Ecto neural progenitor cell (in vitro differentiated cells): ENCODE measurements around the gene MT2A.
A peak's percentile ranks its signal among the peaks of the same experiment; 100 is the strongest.
"Not testable (repeated sequence)": the region's sequence is repeated elsewhere in the genome, so short reads cannot be mapped to it uniquely, and the experiment has no call there.

Source experiments
- DNase-seq: peaks from one replicate; pipeline ENCODE4 v3.0.0-alpha.2; 2018; ENCODE audit warnings: low spot score

Gene MT2A

GRCh38 chr16:56621665-56622445 lies 13.5 kb downstream of the MT2A start:
- not testable (repeated sequence) for DNase-seq

- DNase-seq: not testable (repeated sequence)
Observed at GRCh38 chr16:56623184-56623583, 14.8 kb downstream of the MT2A start.

DNA sequence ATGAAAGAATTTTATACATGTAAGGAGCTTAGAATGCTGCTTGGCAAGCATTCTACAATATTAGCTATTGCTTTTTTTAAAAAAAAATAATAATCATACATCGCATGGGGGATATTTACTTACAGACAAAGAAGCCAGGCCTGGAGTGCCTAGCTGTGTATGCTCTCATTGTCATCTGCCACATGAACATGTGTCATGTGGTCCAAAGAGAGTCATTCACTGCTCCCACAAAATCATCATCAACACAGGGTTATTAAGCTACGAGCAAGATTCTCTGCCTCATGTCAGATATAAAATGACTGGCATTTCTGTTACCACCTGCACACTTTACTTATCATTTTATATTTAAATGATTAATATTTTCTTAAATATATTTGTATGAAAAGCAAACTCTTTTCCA lies 15.3 kb downstream of the MT2A start:
- DNase-seq: no peak

DNA sequence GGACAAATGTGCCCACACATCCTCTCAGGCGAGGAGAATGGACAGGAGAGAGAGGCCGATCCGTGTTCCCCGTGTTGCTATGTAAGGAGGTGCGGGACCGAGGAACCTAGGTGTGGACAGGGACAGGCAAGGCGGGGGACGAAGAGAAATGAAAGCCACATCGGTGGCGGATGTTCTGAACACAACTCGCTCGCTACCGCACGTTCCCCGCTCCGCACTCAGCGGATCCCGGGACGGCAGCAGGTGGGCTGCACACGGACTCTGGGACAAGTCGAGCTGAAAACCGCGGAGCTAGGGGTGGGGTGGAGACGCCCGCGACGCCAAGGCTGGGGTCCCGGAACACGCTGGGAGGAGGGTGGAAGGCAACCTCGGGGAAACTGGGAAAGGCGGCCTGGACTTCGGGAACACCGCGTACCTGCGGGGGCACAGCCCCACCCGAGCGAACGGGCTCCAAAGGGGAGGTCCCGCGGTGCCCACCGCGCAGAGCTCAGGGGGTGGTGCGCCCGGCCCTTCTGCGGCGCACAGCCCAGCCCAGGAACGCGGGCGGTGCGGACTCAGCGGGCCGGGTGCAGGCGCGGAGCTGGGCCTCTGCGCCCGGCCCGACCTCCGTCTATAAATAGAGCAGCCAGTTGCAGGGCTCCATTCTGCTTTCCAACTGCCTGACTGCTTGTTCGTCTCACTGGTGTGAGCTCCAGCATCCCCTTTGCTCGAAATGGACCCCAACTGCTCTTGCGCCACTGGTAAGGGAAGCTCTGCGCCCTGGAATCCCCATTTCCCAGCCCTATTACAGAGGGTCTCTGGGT lies 17.0 kb downstream of the MT2A start, which contains the start of gene MT1E:
Gene MT1E (plus strand): TSS at position 642 of the 803 bp plus-strand sequence. CDS start 71 bp downstream, at position 713.
- DNase-seq: no peak

- no peak for DNase-seq
Observed at GRCh38 chr16:56625943-56626654, 17.7 kb downstream of the MT2A start.

DNA sequence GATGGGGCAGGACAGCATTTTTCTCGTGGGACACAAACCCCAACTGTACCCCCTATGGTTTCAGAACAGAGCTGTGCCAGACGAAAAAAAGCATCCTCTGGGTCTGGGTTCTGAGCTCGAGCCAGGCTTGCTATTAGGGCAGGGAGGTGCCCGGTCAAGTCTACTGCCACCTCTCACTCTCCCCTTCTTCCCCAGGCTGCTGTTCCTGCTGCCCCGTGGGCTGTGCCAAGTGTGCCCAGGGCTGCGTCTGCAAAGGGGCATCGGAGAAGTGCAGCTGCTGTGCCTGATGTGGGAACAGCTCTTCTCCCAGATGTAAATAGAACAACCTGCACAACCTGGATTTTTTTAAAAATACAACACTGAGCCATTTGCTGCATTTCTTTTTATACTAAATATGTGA lies 18.3 kb downstream of the MT2A start:
- DNase-seq: no peak

DNA sequence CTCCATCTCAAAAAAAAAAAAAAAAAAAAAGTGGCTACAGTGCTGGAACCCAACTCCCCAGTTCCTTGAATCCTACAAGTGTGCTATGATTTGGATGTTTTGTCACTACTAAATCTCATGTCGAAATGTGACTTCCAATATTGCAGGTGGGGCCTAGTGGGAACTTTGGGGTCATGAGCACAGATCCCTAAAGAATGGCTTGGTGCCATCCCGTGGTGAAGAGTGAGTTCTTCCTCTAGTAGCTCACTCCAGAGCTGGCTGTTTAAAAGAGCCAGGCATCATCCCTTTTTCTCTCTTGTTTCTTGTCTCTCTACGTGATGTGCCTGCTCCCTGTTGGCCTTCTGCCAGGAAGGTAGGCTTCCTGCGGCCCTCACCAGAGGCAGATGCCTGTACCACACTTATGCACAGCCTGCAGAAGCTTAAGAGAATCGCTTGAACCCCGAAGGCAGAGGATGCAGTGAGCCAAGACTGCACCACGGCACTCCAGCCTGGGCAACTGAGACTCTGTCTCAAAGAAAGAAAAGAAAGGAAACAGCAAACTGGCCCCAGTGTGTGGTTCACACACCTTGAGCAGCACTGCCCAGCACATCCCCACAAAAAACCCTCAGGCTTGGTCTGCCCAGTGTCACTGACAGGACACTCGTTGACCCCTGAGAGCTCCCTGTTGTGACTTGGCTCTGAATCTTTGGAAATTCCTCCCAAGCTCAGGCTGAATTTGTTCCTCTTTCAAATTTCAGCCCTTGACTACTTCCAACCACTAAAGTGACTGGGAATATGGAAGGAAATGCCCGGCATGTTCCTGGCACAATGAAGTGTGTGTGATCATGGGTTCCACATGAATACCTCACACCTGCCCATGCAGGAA lies 20.3 kb downstream of the MT2A start:
- DNase-seq: no peak

DNA sequence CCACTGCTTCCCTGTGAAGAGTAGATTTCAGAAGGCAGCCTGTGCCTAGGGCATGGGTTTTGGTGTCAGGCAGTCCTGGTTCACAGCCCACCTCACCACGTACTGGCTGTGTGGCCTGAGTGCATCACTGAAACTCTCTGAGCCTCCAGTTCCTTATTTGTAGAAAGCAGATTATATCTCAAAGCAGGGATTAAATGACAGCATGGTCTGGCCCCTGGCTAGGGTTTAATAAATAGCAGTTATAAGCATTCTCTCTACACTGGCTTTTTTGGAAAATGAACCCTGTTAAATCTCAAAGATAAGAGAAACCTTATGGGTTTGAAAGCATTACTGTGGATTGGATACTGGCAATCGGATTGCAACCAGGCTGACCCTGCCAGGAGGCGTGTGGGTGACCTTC lies 21.1 kb downstream of the MT2A start:
- DNase-seq: no peak

GRCh38 chr16:56630134-56630533 lies 21.8 kb downstream of the MT2A start:
- no peak for DNase-seq

DNA sequence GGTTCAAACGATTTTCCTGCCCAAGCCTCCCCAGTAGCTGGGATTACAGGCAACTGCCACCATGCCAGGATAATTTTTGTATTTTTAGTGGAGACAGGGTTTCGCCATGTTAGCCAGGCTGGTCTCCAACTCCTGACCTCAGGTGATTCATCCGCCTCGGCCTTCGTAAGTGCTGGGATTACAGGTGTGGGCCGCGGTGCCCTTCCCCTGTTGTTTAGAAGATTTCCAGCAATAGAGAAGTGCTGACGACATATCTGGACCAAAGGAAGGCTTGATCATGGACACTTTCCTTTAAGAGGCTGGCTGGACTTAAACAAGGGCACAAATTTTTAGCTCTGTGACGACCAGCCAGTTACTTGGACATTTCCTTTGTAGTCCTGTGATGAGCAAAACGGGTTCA lies 22.8 kb downstream of the MT2A start:
- no peak for DNase-seq

GRCh38 chr16:56631832-56632155 lies 23.4 kb downstream of the MT2A start:
- DNase-seq: no peak

DNA sequence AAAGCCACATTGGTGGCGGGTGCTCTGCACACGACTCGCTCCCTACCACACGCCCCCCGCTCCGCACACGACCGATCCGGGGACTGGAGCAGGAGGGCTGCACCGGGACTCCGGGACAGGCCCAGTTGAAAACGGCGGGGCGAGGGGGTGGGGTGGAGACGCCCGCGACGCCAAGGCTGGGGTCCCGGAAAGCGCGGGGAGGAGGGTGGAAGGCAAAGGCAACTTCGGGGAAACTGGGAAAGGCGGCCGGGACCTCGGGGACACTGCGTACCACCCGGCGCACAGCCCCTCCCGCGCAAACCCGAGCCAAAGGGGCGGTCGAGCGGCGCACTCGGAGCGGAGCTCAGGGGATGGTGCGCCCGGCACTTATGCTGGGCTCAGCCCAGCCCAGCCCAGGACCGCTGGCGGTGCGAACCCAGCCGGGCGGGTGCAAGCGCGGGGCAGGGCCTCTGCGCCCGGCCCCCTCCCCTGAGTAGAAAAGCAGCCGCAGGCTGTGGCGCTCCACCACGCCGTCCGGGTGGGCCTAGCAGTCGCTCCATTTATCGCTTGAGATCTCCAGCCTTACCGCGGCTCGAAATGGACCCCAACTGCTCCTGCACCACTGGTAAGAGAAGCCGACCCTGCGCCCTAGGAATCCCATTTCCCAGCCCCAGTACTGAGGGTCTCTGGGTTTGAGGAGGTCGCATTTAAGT lies 23.9 kb downstream of the MT2A start, which contains the start of gene MT1M:
Gene MT1M (plus strand): TSS at position 504 of the 692 bp plus-strand sequence. CDS start 73 bp downstream, at position 577.
- peak; percentile 55 for DNase-seq

DNA sequence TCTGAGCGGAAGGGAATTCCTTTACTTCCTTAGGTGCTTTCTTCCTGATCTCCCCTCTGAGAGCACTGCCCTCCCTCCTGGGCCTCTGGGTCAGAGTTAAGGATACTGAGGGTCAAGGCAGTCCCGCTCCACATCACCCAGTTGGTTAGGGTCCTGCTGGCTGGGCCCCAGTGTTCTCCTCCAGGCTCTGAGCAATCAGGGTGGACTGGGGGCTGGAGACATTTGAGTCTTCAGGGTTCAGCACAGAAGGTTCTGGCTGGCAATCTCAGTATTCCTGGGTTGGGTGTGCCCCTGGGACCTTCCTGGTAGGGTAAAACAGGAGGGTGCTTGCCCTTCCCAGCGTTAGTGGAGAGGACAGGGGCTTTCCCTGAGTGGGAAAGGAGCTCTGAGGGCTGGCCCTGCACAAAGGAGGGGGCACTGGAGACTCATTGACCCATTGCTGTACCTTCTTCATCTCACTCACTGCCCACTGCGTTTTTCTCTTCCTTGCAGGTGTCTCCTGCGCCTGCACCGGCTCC lies 24.5 kb downstream of the MT2A start:
- DNase-seq: peak; percentile 44

DNA sequence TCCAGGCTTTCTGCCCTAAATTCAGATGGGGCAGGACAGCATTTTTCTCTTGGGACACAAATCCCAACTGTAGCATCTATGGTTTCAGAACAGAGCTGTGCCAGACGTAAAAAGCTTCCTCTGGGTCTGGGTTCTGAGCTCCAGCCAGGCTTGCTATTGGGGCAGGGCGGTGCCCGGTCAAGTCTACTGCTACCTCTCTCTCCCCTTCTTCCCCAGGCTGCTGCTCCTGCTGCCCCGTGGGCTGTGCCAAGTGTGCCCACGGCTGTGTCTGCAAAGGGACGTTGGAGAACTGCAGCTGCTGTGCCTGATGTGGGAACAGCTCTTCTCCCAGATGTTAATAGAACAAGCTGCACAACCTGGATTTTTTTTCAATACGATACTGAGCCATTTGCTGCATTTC lies 25.2 kb downstream of the MT2A start:
- peak; percentile 36 for DNase-seq

DNA sequence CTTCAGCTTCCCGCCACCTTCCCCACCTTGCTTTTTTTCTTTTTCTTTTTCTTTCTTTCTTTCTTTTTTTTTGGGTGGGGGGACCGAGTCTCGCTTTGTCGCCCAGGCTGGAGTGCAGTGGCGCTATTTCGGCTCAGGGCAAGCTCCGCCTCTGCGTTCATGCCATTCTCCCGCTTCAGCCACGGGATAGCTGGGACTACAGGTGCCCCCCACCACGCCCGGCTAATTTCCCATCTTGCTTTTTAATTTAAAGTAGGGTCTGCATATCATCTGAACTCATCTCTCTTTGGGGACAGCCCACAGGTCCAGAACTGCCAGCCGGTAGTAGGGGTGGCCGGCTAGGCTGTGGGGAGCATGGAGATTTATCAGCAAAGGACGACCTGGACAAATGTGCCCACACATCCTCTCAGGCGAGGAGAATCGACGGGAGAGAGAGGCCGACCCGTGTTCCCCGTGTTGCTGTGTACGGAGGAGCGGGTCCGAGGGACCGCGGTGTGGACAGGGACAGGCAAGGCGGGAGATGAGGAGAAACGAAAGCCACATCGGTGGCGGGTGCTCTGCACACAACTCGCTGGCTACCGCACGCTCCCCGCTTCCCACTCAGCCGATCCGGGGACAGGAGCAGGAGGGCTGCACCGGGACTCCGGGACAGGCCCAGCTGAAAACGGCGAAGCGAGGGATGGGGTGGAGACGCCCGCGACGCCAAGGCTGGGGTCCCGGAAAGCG lies 26.5 kb downstream of the MT2A start:
- DNase-seq: no peak

GRCh38 chr16:56635441-56635967 lies 27.1 kb downstream of the MT2A start:
- DNase-seq: no peak

- DNase-seq: no peak
Observed at GRCh38 chr16:56636616-56637413, 28.4 kb downstream of the MT2A start.

- DNase-seq: peak; percentile 81
Observed at GRCh38 chr16:56637814-56638750, 29.7 kb downstream of the MT2A start, which contains the start of gene MT1A. MT1A (plus strand) TSS chr16:56638666; CDS start chr16:56638739, 73 bp downstream.
